Stimulated activated CD8-positive, alpha-beta memory T cell treated with anti-CD3 and anti-CD28 coated beads, Interleukin-12 subunit alpha, Interleukin-12 subunit beta, amount 100 ng/mL, for 4 hours (primary cell): ENCODE data around the gene LAT.
"Not testable (repeated sequence)": the region's sequence is repeated elsewhere in the genome, so short reads cannot be mapped to it uniquely, and the experiment has no call there.

Experiments used
- DNase-seq: peaks from one replicate; pipeline ENCODE4 v3.0.0-alpha.2; 2020; ENCODE audit warnings: low read depth

LAT gene

GRCh38 chr16:28984619-28985135 lies at the start of gene LAT:
Gene LAT, plus strand, starts transcription at chr16:28985052. Its CDS starts 366 bp downstream, at chr16:28985418.
- peak; percentile 76 for DNase-seq

GRCh38 chr16:28935346-28935745 lies 49.5 kb upstream of the LAT start:
- DNase-seq, result no peak

- DNase-seq, result peak; percentile 64
These were observed 48.7 kb upstream of the LAT start for GRCh38 chr16:28935924-28936783.

GRCh38 chr16:28936784-28937155 lies 48.1 kb upstream of the LAT start:
- DNase-seq, result no peak

GRCh38 chr16:28937222-28937876 lies 47.5 kb upstream of the LAT start:
- DNase-seq, result no peak

- no peak for DNase-seq
These were observed 46.1 kb upstream of the LAT start for GRCh38 chr16:28938721-28939120.

GRCh38 chr16:28939825-28940224 lies 45.0 kb upstream of the LAT start:
- DNase-seq, result not testable (repeated sequence)

GRCh38 chr16:28943281-28943680 lies 41.6 kb upstream of the LAT start:
- DNase-seq, result no peak

GRCh38 chr16:28946681-28947080 lies 38.2 kb upstream of the LAT start:
- no peak for DNase-seq

- peak; percentile 98 for DNase-seq
These were observed 34.0 kb upstream of the LAT start, which contains the start of gene NFATC2IP for GRCh38 chr16:28950648-28951409. Gene NFATC2IP, plus strand, starts transcription at chr16:28950937. Its CDS starts 75 bp downstream, at chr16:28951012.

GRCh38 chr16:28951410-28951943 lies 33.4 kb upstream of the LAT start:
- no peak for DNase-seq

GRCh38 chr16:28958216-28958615 lies 26.6 kb upstream of the LAT start:
- DNase-seq, result no peak

- no peak for DNase-seq
These were observed 26.0 kb upstream of the LAT start for GRCh38 chr16:28958836-28959235.

GRCh38 chr16:28964072-28964471 lies 20.8 kb upstream of the LAT start:
- no peak for DNase-seq

GRCh38 chr16:28964496-28964895 lies 20.4 kb upstream of the LAT start:
- no peak for DNase-seq

- DNase-seq, result no peak
These were observed 17.7 kb upstream of the LAT start for GRCh38 chr16:28967156-28967555.

GRCh38 chr16:28969696-28970095 lies 15.2 kb upstream of the LAT start:
- DNase-seq, result not testable (repeated sequence)

- DNase-seq, result no peak
These were observed 10.8 kb upstream of the LAT start for GRCh38 chr16:28974007-28974436.

GRCh38 chr16:28974437-28975157 lies 10.3 kb upstream of the LAT start, which contains the start of gene SPNS1:
Gene SPNS1, plus strand, starts transcription at chr16:28974778. Its CDS starts 374 bp downstream, at chr16:28975152.
- peak; percentile 89 for DNase-seq

- no peak for DNase-seq
These were observed 9.7 kb upstream of the LAT start for GRCh38 chr16:28975158-28975599.
